OCI-LY3 (cell line): ENCODE results near the gene PTPRCAP.

Source experiments
- CTCF ChIP-seq: fragments of 200-600, 300-600 bp; sonication (generic); IDR thresholded peaks from 2 replicates; pipeline ENCODE4 v1.5.1; 2014; ENCODE audit warnings: antibody characterized with exemption, low read length, low read depth
- EZH2phosphoT487 ChIP-seq: fragments of 200-600 bp; shearing (Covaris generic); IDR thresholded peaks from 2 replicates; pipeline ENCODE4 v1.6.1; 2018; ENCODE audit warnings: antibody characterized with exemption, mixed run types, low read depth

GRCh38 chr11:67409781-67410368, 27.6 kb downstream of the PTPRCAP start:
- TF ChIP-seq CTCF (no peak), EZH2phosphoT487 (no peak)
